RCC 7860 (cell line): ENCODE results near the gene WDR13.
"Not testable (repeated sequence)": the region's sequence is repeated elsewhere in the genome, so short reads cannot be mapped to it uniquely, and the experiment has no call there.

Experiments
- DNase-seq: peaks from one replicate; pipeline ENCODE4 v3.0.0-alpha.2; 2015; ENCODE audit warnings: low spot score
- FAIRE-seq: peaks from 2 replicates; lab custom pipeline; 2012; peaks lifted over from hg19 to GRCh38; lab: Jason Lieb, UNC

Gene WDR13

GRCh38 chrX:48597353-48598264, at the start of gene WDR13:
WDR13 (plus strand) TSS chrX:48597492; CDS start chrX:48597997, 505 bp downstream.
- peak; percentile 86 for DNase-seq
- peak; percentile 84 for FAIRE-seq

GRCh38 chrX:48548871-48549270, 48.4 kb upstream of the WDR13 start:
- FAIRE-seq (no peak), DNase-seq (no peak)

- not testable (repeated sequence) for FAIRE-seq, DNase-seq
Measured at GRCh38 chrX:48555731-48556325, 41.5 kb upstream of the WDR13 start.

GRCh38 chrX:48558271-48558670, 39.0 kb upstream of the WDR13 start:
- DNase-seq = peak; percentile 70
- FAIRE-seq = peak; percentile 82

- FAIRE-seq = no peak
- no peak for DNase-seq
Measured at GRCh38 chrX:48559636-48560035, 37.7 kb upstream of the WDR13 start.

- no peak for DNase-seq
- FAIRE-seq = no peak
Measured at GRCh38 chrX:48560056-48560455, 37.2 kb upstream of the WDR13 start.

- no peak for FAIRE-seq
Measured at GRCh38 chrX:48560681-48561080, 36.6 kb upstream of the WDR13 start.

GRCh38 chrX:48569958-48570357, 27.3 kb upstream of the WDR13 start:
- peak; percentile 33 for FAIRE-seq
- peak; percentile 67 for DNase-seq

More at GRCh38 chrX:48560681-48561080, 36.6 kb upstream of the WDR13 start:
- no peak for DNase-seq

- FAIRE-seq (no peak), DNase-seq (peak; percentile 13)
Measured at GRCh38 chrX:48573690-48574269, 23.5 kb upstream of the WDR13 start.

GRCh38 chrX:48574270-48575266, 22.7 kb upstream of the WDR13 start, which contains the start of gene RBM3:
RBM3 (plus strand) TSS chrX:48574484; CDS start chrX:48575181, 697 bp downstream.
- DNase-seq = peak; percentile 84
- FAIRE-seq = peak; percentile 77

GRCh38 chrX:48575642-48576041, 21.6 kb upstream of the WDR13 start:
- DNase-seq (no peak), FAIRE-seq (no peak)

- FAIRE-seq = no peak
- DNase-seq = no peak
Measured at GRCh38 chrX:48576108-48576507, 21.2 kb upstream of the WDR13 start.

- no peak for FAIRE-seq
Measured at GRCh38 chrX:48578661-48579128, 18.6 kb upstream of the WDR13 start.

GRCh38 chrX:48579259-48579658, 18.0 kb upstream of the WDR13 start:
- FAIRE-seq = no peak
- DNase-seq = no peak

More at GRCh38 chrX:48578661-48579128, 18.6 kb upstream of the WDR13 start:
- DNase-seq = no peak

- FAIRE-seq (no peak), DNase-seq (no peak)
Measured at GRCh38 chrX:48580662-48581061, 16.6 kb upstream of the WDR13 start.

- DNase-seq = no peak
- no peak for FAIRE-seq
Measured at GRCh38 chrX:48584698-48585097, 12.6 kb upstream of the WDR13 start.

- FAIRE-seq (no peak), DNase-seq (no peak)
Measured at GRCh38 chrX:48589482-48590162, 7.7 kb upstream of the WDR13 start.

- no peak for FAIRE-seq
- DNase-seq = no peak
Measured at GRCh38 chrX:48590203-48591103, 6.8 kb upstream of the WDR13 start.
